Measurements from ENCODE around the gene CHRNB2.

CHRNB2 gene

GRCh38 chr1:154619181-154619948 is 51.8 kb downstream of the CHRNB2 start:
- DNase-seq, result no peak
- TF ChIP-seq CTCF (IDR thresholded peaks at IDR 0.05; ENCODE audit: low read depth, low read length, missing control alignments), result no peak

GRCh38 chr1:154620751-154621150 is 53.2 kb downstream of the CHRNB2 start:
- no peak overlapping the region for H3K4me3 ChIP-seq (ENCODE audit: low read depth, low read length)

More at GRCh38 chr1:154619181-154619948, 51.8 kb downstream of the CHRNB2 start:
- Histone ChIP-seq H3K4me3 (ENCODE audit: low read depth, low read length) (no peak overlapping the region), H3K27ac (no peak overlapping the region), H3K36me3 (replicated peaks) (no peaks in the 10 kb centered on the region), H3K27me3 (replicated peaks) (no peaks in the 10 kb centered on the region)
- in situ Hi-C loops (cut with HindIII; ENCODE audit: low pct_ligation_motif_present, low sequenced_read_pairs), result no loop called here

GRCh38 chr1:154621875-154622274 is 54.3 kb downstream of the CHRNB2 start:
- H3K27ac ChIP-seq, result no peak overlapping the region

More at GRCh38 chr1:154620751-154621150, 53.2 kb downstream of the CHRNB2 start:
- no peak for DNase-seq
- Histone ChIP-seq H3K27me3 (replicated peaks) (no peaks in the 10 kb centered on the region), H3K27ac (no peak overlapping the region), H3K36me3 (replicated peaks) (no peaks in the 10 kb centered on the region)
- TF ChIP-seq CTCF (IDR thresholded peaks at IDR 0.05; ENCODE audit: low read depth, low read length, missing control alignments), result no peak
- in situ Hi-C loops (cut with HindIII; ENCODE audit: low pct_ligation_motif_present, low sequenced_read_pairs), result no loop called here

GRCh38 chr1:154622503-154623039 is 55.0 kb downstream of the CHRNB2 start:
- H3K27ac ChIP-seq, result no peak overlapping the region

More at GRCh38 chr1:154621875-154622274, 54.3 kb downstream of the CHRNB2 start:
- H3K27me3 ChIP-seq (replicated peaks), result no peaks in the 10 kb centered on the region
- H3K4me3 ChIP-seq (ENCODE audit: low read depth, low read length), result no peak overlapping the region
- no peak for DNase-seq
- H3K36me3 ChIP-seq (replicated peaks), result no peaks in the 10 kb centered on the region
- TF ChIP-seq CTCF (IDR thresholded peaks at IDR 0.05; ENCODE audit: low read depth, low read length, missing control alignments), result no peak
- in situ Hi-C loops (cut with HindIII; ENCODE audit: low pct_ligation_motif_present, low sequenced_read_pairs), result no loop called here

GRCh38 chr1:154623358-154623757 is 55.8 kb downstream of the CHRNB2 start:
- in situ Hi-C loops (cut with HindIII; ENCODE audit: low pct_ligation_motif_present, low sequenced_read_pairs), result no loop called here
- DNase-seq, result no peak

More at GRCh38 chr1:154622503-154623039, 55.0 kb downstream of the CHRNB2 start:
- in situ Hi-C loops (cut with HindIII; ENCODE audit: low pct_ligation_motif_present, low sequenced_read_pairs), result no loop called here
- no peaks in the 10 kb centered on the region for H3K36me3 ChIP-seq (replicated peaks)
- TF ChIP-seq CTCF (IDR thresholded peaks at IDR 0.05; ENCODE audit: low read depth, low read length, missing control alignments), result no peak
- DNase-seq, result no peak
- H3K4me3 ChIP-seq (ENCODE audit: low read depth, low read length), result no peak overlapping the region
- H3K27me3 ChIP-seq (replicated peaks), result no peaks in the 10 kb centered on the region

More at GRCh38 chr1:154623358-154623757, 55.8 kb downstream of the CHRNB2 start:
- TF ChIP-seq CTCF (IDR thresholded peaks at IDR 0.05; ENCODE audit: low read depth, low read length, missing control alignments), result no peak
- no peaks in the 10 kb centered on the region for H3K27me3 ChIP-seq (replicated peaks)
- no peaks in the 10 kb centered on the region for H3K36me3 ChIP-seq (replicated peaks)
- no peak overlapping the region for H3K27ac ChIP-seq
- H3K4me3 ChIP-seq (ENCODE audit: low read depth, low read length), result no peak overlapping the region

Measured in brain microvascular endothelial cell (primary cell).